IMR-90 (cell line): ENCODE results near the gene TASL.

ENCODE experiments used
- BHLHE40 ChIP-seq: fragments of 150-350 bp; IDR thresholded peaks from 2 replicates; pipeline ENCODE4 v1.6.1; 2016; ENCODE audit warnings: mild to moderate bottlenecking, low read depth, low read length
- MAFK ChIP-seq: IDR thresholded peaks from 2 replicates; pipeline ENCODE4 v1.6.1; 2012; ENCODE audit warnings: low read depth, low read length, improper control_type of control experiment
- NFE2L2 ChIP-seq: fragments of 150-350 bp; IDR thresholded peaks from 2 replicates; pipeline ENCODE4 v1.6.1; 2016; ENCODE audit warnings: low read depth, mild to moderate bottlenecking, low read length
- SMC3 ChIP-seq: fragments of 150-350 bp; IDR thresholded peaks from 2 replicates; pipeline ENCODE4 v1.6.1; 2016; ENCODE audit warnings: low read depth, mild to moderate bottlenecking, antibody characterized with exemption, low read length, moderate library complexity
- TF ChIP-seq, protein P1 (sequence below): conservative IDR thresholded peaks from 2 replicates; pipeline ENCODE4 v1.5.1; 2012; ENCODE audit warnings: mild to moderate bottlenecking, low read depth, low read length, improper control_type of control experiment
- TF ChIP-seq, protein P2 (sequence below): fragments of 150-350 bp; IDR thresholded peaks from 2 replicates; pipeline ENCODE4 v1.6.1; 2016; ENCODE audit warnings: low read depth, mild to moderate bottlenecking, low read length, moderate library complexity, borderline replicate concordance

GRCh38 chrX:30568136-30568535, 9.4 kb downstream of the TASL start:
- TF ChIP-seq NFE2L2 = no peak
- TF ChIP-seq BHLHE40 = no peak
- TF ChIP-seq, protein P1, sequence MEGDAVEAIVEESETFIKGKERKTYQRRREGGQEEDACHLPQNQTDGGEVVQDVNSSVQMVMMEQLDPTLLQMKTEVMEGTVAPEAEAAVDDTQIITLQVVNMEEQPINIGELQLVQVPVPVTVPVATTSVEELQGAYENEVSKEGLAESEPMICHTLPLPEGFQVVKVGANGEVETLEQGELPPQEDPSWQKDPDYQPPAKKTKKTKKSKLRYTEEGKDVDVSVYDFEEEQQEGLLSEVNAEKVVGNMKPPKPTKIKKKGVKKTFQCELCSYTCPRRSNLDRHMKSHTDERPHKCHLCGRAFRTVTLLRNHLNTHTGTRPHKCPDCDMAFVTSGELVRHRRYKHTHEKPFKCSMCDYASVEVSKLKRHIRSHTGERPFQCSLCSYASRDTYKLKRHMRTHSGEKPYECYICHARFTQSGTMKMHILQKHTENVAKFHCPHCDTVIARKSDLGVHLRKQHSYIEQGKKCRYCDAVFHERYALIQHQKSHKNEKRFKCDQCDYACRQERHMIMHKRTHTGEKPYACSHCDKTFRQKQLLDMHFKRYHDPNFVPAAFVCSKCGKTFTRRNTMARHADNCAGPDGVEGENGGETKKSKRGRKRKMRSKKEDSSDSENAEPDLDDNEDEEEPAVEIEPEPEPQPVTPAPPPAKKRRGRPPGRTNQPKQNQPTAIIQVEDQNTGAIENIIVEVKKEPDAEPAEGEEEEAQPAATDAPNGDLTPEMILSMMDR = no peak
- TF ChIP-seq SMC3 = no peak
- no peak for TF ChIP-seq MAFK
- TF ChIP-seq, protein P2, sequence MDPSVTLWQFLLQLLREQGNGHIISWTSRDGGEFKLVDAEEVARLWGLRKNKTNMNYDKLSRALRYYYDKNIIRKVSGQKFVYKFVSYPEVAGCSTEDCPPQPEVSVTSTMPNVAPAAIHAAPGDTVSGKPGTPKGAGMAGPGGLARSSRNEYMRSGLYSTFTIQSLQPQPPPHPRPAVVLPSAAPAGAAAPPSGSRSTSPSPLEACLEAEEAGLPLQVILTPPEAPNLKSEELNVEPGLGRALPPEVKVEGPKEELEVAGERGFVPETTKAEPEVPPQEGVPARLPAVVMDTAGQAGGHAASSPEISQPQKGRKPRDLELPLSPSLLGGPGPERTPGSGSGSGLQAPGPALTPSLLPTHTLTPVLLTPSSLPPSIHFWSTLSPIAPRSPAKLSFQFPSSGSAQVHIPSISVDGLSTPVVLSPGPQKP = no peak
